Right forelimb (tissue), 1 donor: ENCODE measurements around the gene RAB3GAP2.
"Not testable (repeated sequence)": the region's sequence is repeated elsewhere in the genome, so short reads cannot be mapped to it uniquely, and the experiment has no call there.

ENCODE experiments used
- DNase-seq: peaks from one replicate; pipeline ENCODE4 v3.0.0-alpha.2; 2018

RAB3GAP2 gene, protein sequence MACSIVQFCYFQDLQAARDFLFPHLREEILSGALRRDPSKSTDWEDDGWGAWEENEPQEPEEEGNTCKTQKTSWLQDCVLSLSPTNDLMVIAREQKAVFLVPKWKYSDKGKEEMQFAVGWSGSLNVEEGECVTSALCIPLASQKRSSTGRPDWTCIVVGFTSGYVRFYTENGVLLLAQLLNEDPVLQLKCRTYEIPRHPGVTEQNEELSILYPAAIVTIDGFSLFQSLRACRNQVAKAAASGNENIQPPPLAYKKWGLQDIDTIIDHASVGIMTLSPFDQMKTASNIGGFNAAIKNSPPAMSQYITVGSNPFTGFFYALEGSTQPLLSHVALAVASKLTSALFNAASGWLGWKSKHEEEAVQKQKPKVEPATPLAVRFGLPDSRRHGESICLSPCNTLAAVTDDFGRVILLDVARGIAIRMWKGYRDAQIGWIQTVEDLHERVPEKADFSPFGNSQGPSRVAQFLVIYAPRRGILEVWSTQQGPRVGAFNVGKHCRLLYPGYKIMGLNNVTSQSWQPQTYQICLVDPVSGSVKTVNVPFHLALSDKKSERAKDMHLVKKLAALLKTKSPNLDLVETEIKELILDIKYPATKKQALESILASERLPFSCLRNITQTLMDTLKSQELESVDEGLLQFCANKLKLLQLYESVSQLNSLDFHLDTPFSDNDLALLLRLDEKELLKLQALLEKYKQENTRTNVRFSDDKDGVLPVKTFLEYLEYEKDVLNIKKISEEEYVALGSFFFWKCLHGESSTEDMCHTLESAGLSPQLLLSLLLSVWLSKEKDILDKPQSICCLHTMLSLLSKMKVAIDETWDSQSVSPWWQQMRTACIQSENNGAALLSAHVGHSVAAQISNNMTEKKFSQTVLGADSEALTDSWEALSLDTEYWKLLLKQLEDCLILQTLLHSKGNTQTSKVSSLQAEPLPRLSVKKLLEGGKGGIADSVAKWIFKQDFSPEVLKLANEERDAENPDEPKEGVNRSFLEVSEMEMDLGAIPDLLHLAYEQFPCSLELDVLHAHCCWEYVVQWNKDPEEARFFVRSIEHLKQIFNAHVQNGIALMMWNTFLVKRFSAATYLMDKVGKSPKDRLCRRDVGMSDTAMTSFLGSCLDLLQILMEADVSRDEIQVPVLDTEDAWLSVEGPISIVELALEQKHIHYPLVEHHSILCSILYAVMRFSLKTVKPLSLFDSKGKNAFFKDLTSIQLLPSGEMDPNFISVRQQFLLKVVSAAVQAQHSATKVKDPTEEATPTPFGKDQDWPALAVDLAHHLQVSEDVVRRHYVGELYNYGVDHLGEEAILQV (N-terminal part only)

GRCh38 chr1:220272047-220272840 is at the start of gene RAB3GAP2:
Gene RAB3GAP2 (minus strand): TSS chr1:220272453. CDS start chr1:220272337, 116 bp downstream.
- DNase-seq, result peak; percentile 97

- DNase-seq, result no peak
These were observed 49.5 kb upstream of the RAB3GAP2 start for GRCh38 chr1:220321758-220322157.

DNA sequence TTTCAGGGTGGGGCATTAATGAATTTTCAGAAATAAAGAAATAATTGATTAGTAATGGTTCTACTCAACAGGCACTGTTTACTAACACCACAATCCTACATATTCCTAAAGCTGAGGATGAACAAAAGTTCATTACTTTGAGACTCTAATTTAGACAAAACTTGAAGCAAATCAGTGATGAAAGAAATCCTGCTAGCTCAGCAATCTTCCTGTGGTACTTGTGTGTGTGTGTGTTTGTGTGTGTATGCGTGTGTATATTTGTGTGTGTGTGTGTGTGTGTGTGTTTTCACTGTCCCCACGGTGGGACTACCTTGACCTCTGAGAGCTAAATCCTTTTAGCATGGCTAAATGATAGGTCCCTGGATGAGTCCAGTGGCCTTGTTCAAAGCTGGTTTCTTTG is 48.5 kb upstream of the RAB3GAP2 start:
- no peak for DNase-seq

GRCh38 chr1:220318673-220319072 is 46.4 kb upstream of the RAB3GAP2 start:
- DNase-seq, result no peak

- no peak for DNase-seq
These were observed 44.9 kb upstream of the RAB3GAP2 start for GRCh38 chr1:220317161-220317560.

DNA sequence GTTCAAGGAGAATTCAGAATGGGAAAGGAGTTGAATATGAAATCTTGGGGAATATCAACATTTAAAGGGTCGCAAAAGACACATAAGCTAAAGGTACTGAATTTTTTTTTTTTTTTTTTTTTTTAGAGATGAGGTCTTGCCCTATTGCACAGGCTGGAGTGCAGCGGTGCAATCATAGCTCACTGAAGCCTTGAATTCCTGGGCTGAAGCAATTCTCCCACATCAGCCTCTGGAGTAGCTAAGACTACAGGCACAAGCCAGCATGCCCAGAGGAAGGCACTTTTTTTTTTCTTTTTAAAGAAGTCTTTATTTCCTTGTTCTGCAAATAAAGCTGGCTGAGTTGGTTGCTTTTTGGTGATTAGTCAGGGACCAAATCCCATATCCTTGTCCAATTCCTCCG is 44.1 kb upstream of the RAB3GAP2 start:
- no peak for DNase-seq

DNA sequence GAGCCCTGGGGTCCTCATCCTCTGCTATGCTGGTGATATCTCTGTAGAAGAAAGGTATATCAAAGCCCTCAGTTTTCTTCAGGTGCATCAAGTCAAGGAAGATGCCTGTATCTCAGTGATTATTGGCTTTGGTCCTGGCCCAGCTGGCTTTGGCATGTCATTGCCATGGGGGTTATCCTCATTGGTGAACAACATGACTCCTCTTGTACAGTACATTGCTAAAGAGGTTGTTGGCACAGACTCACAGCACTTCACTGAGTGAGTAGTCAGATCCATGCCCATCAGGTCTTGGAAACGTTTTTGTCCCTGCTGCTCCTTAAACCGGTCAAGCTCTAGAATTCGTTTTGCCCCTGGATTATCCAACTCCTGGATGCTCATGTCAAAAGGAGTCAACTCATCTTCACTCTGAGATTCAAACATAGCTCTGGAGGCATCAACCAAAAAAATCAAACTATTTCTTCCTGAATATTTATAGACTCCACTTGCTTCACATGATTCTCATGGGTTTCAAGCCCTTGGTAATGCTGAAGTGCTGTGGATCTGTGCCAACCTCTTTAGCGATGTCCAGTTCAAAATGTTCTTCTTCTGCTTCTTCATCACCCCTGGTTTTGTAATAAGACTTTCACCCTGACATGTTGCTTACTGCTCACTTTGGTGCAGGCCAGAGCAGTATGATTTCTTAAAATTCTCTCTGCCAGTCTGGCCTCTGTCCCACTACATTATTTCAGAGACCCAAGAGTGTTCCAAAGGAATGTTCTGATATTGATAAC is 43.0 kb upstream of the RAB3GAP2 start:
- DNase-seq, result no peak

- DNase-seq, result no peak
These were observed 41.3 kb upstream of the RAB3GAP2 start for GRCh38 chr1:220313576-220313975.

GRCh38 chr1:220310147-220310546 is 37.9 kb upstream of the RAB3GAP2 start:
- not testable (repeated sequence) for DNase-seq

- no peak for DNase-seq
These were observed 35.4 kb upstream of the RAB3GAP2 start for GRCh38 chr1:220307607-220308006.

DNA sequence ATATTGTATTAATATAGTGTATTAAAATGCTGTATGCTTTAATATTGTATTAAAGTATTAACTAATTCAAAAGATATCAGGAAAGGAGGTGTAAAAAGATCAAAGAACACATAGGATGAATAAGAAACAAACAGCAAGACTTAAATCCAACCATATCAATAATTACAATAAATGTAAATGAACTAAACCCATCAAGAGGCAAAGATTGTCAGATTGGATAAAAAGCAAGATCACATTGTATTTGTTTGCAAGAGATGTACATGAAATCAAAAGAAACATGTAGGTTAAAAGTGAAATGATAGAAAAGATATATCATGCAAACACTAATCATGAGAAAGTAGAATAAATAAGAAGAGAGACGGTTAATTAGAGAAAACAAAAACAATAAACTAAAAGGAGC is 34.1 kb upstream of the RAB3GAP2 start:
- no peak for DNase-seq

DNA sequence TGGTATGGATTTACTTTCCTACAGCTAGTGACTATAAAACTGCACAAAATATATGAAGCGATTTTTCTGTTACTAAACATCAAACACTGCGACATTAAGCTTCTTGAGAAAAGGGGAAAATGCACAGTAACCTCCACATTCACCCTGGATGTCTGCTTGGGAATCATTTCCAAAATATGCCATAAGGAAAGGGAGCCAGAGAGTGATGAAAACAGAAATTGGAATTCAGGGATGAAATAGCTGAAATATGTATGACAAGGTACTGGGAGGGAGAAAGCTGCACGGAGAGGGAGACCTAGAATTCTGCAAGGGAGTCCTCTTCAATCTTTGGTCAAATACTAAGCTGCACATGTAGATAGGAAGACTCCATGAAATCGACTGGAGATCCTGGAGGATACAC is 31.6 kb upstream of the RAB3GAP2 start:
- DNase-seq, result no peak

DNA sequence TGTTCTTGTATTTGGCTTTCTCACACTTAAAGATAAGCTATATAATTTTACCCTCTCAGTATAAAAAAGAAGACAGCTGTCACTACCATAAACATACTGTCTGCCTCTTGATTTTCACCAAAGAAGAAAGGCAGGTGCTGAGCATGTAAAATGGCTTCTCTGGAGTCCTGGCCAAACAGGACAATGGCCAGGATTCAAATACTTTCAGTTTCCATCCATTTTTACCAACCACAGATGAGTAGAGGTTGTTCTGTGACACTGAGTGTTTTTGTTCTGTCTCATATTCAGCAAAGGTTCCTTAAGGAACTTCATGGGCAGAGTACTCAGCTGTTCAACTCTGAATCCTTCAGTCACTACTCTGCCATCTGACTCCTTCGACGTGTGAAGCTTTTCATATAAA is 29.4 kb upstream of the RAB3GAP2 start:
- DNase-seq, result no peak

DNA sequence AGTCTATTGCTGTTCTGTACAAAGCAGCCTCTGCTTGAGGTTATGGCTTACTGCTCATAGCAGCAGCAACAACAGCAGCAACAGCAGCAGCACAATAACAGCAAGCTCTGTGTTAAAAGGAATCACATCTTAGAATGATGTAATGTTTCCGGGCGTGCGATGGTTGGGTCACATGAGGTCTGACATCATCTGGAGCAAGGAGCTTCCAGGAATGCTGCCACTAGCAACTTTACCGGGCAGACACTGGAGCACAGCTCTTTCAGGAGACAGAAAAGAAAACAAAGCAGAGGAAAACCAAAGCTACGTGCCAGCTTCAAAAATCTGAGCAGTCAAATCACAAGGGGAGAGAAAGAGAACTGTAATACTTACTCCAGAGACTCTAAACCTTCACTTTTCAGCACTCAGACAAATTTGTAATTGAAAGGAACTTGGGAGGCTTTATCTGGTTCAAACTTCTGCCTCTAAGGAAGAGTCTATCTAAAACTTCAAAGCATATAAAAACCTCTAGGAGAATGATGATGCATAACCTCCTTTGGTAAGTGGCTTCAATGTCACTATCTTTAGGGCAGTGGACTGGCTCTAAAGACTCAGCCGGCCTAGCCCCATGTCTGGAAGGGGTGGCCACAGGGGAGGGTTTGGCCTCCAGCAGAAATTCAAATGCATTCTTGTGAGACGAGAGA is 28.3 kb upstream of the RAB3GAP2 start:
- peak; percentile 76 for DNase-seq

DNA sequence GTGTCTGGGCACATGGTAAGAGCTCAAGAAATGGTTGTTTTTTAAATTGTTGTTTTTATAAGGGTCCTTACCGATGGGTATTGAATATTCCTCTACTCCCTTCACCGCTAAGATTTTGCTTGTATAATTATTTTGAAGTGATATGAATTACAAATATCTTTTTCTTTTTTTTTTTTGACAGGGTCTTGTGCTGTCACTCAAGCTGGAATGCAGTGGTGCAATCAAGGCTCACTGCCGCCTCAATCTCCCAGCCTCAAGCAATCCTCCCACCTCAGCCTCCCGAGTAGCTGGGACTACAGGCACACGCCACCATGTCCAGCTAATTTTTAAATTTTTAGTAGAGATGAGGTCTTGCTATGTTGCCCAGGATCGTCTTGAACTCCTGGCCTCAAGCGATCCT is 27.1 kb upstream of the RAB3GAP2 start:
- no peak for DNase-seq

DNA sequence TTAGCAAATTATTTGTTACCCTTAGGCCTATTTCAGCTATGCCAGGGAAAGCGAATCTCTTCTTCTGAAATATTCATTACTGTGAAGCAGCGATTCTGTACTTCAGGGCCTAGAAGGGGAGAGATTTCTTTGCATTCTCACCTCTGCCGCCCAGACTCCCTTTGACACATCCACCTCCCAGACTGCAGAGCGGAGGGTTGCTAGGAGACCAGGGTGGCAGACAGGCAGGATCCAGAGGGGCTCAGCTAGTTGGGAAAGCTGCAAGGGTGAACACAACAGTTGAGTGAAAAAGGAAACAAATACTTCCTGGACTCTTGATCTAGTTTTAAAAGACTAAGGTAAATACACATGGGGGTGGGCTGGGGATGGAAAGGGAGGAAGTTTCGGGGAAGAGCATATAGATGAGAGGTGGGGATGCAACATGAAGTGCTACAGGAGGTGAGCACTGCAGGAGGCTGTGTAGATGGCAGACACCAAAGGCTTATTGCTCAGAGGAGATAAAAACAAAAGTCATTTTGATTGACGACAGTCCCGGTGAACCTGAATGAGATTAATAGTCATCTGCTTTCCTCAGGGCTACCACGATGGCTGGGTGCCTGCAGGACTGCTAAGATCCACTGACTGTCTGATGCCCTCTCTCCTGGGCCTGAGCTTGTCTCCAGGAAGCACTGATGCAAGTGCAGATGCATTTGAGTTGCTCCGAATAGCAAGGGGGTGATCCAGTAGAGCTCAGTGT is 26.4 kb upstream of the RAB3GAP2 start:
- DNase-seq, result no peak

DNA sequence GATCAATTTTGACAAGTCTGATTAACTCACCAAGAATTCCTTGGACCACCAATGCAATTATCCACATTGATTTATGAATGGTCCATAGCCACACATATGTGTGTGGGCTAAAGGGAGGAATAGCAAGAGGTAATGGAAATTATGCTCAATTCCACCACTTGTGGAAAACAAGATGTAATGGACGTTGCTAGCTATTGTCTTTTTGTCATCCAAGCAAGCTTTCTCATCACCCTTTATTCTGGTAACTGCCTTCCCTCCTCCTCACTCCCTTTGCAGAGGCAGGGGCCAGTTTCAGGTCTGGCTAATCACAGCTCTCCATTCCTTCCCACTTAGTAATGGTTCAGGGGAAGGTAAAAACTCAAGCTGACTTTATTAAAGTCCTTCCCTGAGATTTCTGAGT is 24.7 kb upstream of the RAB3GAP2 start:
- no peak for DNase-seq

- no peak for DNase-seq
These were observed 22.6 kb upstream of the RAB3GAP2 start for GRCh38 chr1:220294846-220295301.

- DNase-seq, result no peak
These were observed 19.3 kb upstream of the RAB3GAP2 start for GRCh38 chr1:220291580-220291979.
